ENCODE measurements around the gene CREB5.

CREB5 gene

GRCh38 chr7:28645866-28646265 is 233.5 kb downstream of the CREB5 start:
- DNase-seq = no peak

- DNase-seq = no peak
Measured at GRCh38 chr7:28646376-28647075, 234.2 kb downstream of the CREB5 start.

- no peak for DNase-seq
Measured at GRCh38 chr7:28647076-28647421, 234.7 kb downstream of the CREB5 start.

- DNase-seq = no peak
Measured at GRCh38 chr7:28649189-28649588, 236.9 kb downstream of the CREB5 start.

GRCh38 chr7:28649811-28650210 is 237.5 kb downstream of the CREB5 start:
- DNase-seq = no peak

GRCh38 chr7:28654110-28654509 is 241.8 kb downstream of the CREB5 start:
- DNase-seq = no peak

- no peak for DNase-seq
Measured at GRCh38 chr7:28656529-28656928, 244.2 kb downstream of the CREB5 start.

GRCh38 chr7:28658381-28658780 is 246.1 kb downstream of the CREB5 start:
- no peak for DNase-seq

GRCh38 chr7:28660132-28660531 is 247.8 kb downstream of the CREB5 start:
- no peak for DNase-seq

GRCh38 chr7:28661826-28662595 is 249.7 kb downstream of the CREB5 start:
- no peak for DNase-seq

- no peak for DNase-seq
Measured at GRCh38 chr7:28666154-28666553, 253.8 kb downstream of the CREB5 start.

- DNase-seq = no peak
Measured at GRCh38 chr7:28668085-28668484, 255.8 kb downstream of the CREB5 start.

- no peak for DNase-seq
Measured at GRCh38 chr7:28669330-28669729, 257.0 kb downstream of the CREB5 start.

GRCh38 chr7:28671526-28671925 is 259.2 kb downstream of the CREB5 start:
- DNase-seq = no peak

- no peak for DNase-seq
Measured at GRCh38 chr7:28672397-28672797, 260.1 kb downstream of the CREB5 start.

GRCh38 chr7:28674359-28674782 is 262.1 kb downstream of the CREB5 start:
- no peak for DNase-seq

- no peak for DNase-seq
Measured at GRCh38 chr7:28675429-28675828, 263.1 kb downstream of the CREB5 start.

- DNase-seq = no peak
Measured at GRCh38 chr7:28677668-28678067, 265.4 kb downstream of the CREB5 start.

- no peak for DNase-seq
Measured at GRCh38 chr7:28678431-28678965, 266.2 kb downstream of the CREB5 start.

GRCh38 chr7:28681693-28682310 is 269.5 kb downstream of the CREB5 start:
- DNase-seq = no peak

- no peak for DNase-seq
Measured at GRCh38 chr7:28682801-28683200, 270.5 kb downstream of the CREB5 start.

- DNase-seq = no peak
Measured at GRCh38 chr7:28684650-28685241, 272.4 kb downstream of the CREB5 start.

GRCh38 chr7:28685242-28685643 is 272.9 kb downstream of the CREB5 start:
- peak; percentile 57 for DNase-seq
